Frontal cortex (tissue), 4 donors: ENCODE data around the gene UNC13D. TPM values are rescaled to one million over a fixed set of nuclear protein-coding genes. Genes with fewer than 3 reads are reported as not detected.

Source experiments
- DNase-seq, 2 donors: peaks; one replicate each; pipeline ENCODE4 v3.0.0; 2012; ENCODE audit warnings: low spot score in 2 of 2
- FAIRE-seq: peaks from 2 replicates; lab custom pipeline; 2012; peaks lifted over from hg19 to GRCh38; lab: Jason Lieb, UNC
- total RNA-seq: library from RNA; depleted of rRNA; stranded (reverse); fragments of >200 nt; gene quantifications from one replicate; pipeline ENCODE4 v1.2.3, GENCODE V29; 2014
- donor health status: control.
- donor health status: control.
- donor health status: control.

Gene UNC13D
- total RNA-seq, 1 donor from 2014 or later: 0.41 TPM

GRCh38 chr17:75838410-75838809, 5.8 kb downstream of the UNC13D start:
- no peak for FAIRE-seq

GRCh38 chr17:75837899-75838298, 6.3 kb downstream of the UNC13D start:
- FAIRE-seq: no peak
- no peak for DNase-seq

More at GRCh38 chr17:75838410-75838809, 5.8 kb downstream of the UNC13D start:
- DNase-seq: no peak

GRCh38 chr17:75836605-75837004, 7.6 kb downstream of the UNC13D start:
- FAIRE-seq (no peak), DNase-seq (no peak)

- FAIRE-seq (no peak), DNase-seq (no peak)
These were observed 8.6 kb downstream of the UNC13D start for GRCh38 chr17:75835654-75835987.

GRCh38 chr17:75834928-75835653, 9.1 kb downstream of the UNC13D start:
- no peak for FAIRE-seq
- DNase-seq: no peak

- FAIRE-seq (no peak), DNase-seq (peak; percentile 67 to 75)
These were observed 9.8 kb downstream of the UNC13D start for GRCh38 chr17:75834279-75834920.

- FAIRE-seq: no peak
- no peak for DNase-seq
These were observed 11.4 kb downstream of the UNC13D start for GRCh38 chr17:75832652-75833400.

GRCh38 chr17:75832164-75832651, 12.0 kb downstream of the UNC13D start:
- FAIRE-seq: no peak

GRCh38 chr17:75831032-75831571, 13.1 kb downstream of the UNC13D start:
- no peak for FAIRE-seq
- no peak for DNase-seq

More at GRCh38 chr17:75832164-75832651, 12.0 kb downstream of the UNC13D start:
- no peak for DNase-seq

GRCh38 chr17:75830164-75831031, 13.8 kb downstream of the UNC13D start:
- FAIRE-seq: no peak
- DNase-seq: no peak

- DNase-seq (no peak), FAIRE-seq (no peak)
These were observed 14.5 kb downstream of the UNC13D start for GRCh38 chr17:75829747-75830146.

GRCh38 chr17:75828741-75829140, 15.5 kb downstream of the UNC13D start:
- DNase-seq (no peak), FAIRE-seq (no peak)

- FAIRE-seq: no peak
These were observed 16.2 kb downstream of the UNC13D start for GRCh38 chr17:75828076-75828400.

GRCh38 chr17:75827308-75828075, 16.7 kb downstream of the UNC13D start:
- FAIRE-seq: no peak
- DNase-seq: peak; percentile 75 to 85

More at GRCh38 chr17:75828076-75828400, 16.2 kb downstream of the UNC13D start:
- no peak for DNase-seq

- FAIRE-seq (no peak), DNase-seq (no peak)
These were observed 17.5 kb downstream of the UNC13D start for GRCh38 chr17:75826561-75827307.

GRCh38 chr17:75825748-75826370, 18.3 kb downstream of the UNC13D start:
- DNase-seq: no peak
- no peak for FAIRE-seq

GRCh38 chr17:75825149-75825552, 19.1 kb downstream of the UNC13D start:
- FAIRE-seq (no peak), DNase-seq (no peak)

- DNase-seq (no peak), FAIRE-seq (no peak)
These were observed 19.5 kb downstream of the UNC13D start for GRCh38 chr17:75824666-75825065.
